Cardiac fibroblast (primary cell): Measurements from ENCODE around the gene LCA5.
"Not testable (repeated sequence)": the region's sequence is repeated elsewhere in the genome, so short reads cannot be mapped to it uniquely, and the experiment has no call there.

Experiments
- DNase-seq, 2 donors: peaks; one replicate each; pipeline versions ENCODE4 v3.0.0 to v3.0.0-alpha.2; 2010; ENCODE audit warnings: low read depth in 2 of 2
- H3K4me3 ChIP-seq, 2 donors: replicated peaks in 1 of 2; 1 replicate in 1 of 2; 2 replicates in 1 of 2; pipeline ENCODE4 v1.5.1; 2011; ENCODE audit warnings: low read depth in 2 of 2, low read length in 2 of 2, mild to moderate bottlenecking in 2 of 2, moderate library complexity in 1 of 2
- CTCF ChIP-seq: IDR thresholded peaks from one replicate; pipeline ENCODE4 v1.5.1; 2011; ENCODE audit warnings: low read depth, mild to moderate bottlenecking, low read length, inconsistent platforms

The LCA5 gene

GRCh38 chr6:79536954-79537747 is at the start of gene LCA5:
TSS of gene LCA5 (minus strand) at chr6:79537430. CDS start at chr6:79518894, 18,536 bp downstream.
- no peak for TF ChIP-seq CTCF
- DNase-seq = peak; percentile 98
- H3K4me3 ChIP-seq = peak within 1 kb of the TSS; percentile 82 to 87

- TF ChIP-seq CTCF = peak; percentile 70
- no peak overlapping the region for H3K4me3 ChIP-seq
- DNase-seq = peak; percentile 47 to 59
Observed at GRCh38 chr6:79586548-79586947, 49.3 kb upstream of the LCA5 start.

- TF ChIP-seq CTCF = no peak
- H3K4me3 ChIP-seq = no peak overlapping the region
- DNase-seq = no peak
Observed at GRCh38 chr6:79584332-79584731, 47.1 kb upstream of the LCA5 start.

GRCh38 chr6:79577926-79578325 is 40.7 kb upstream of the LCA5 start:
- not testable (repeated sequence) for DNase-seq, H3K4me3 ChIP-seq

- no peak overlapping the region for H3K4me3 ChIP-seq
- DNase-seq = peak; percentile 34 to 78
- no peak for TF ChIP-seq CTCF
Observed at GRCh38 chr6:79574630-79575225, 37.5 kb upstream of the LCA5 start.

GRCh38 chr6:79574174-79574573 is 36.9 kb upstream of the LCA5 start:
- no peak for TF ChIP-seq CTCF
- H3K4me3 ChIP-seq = no peak overlapping the region
- DNase-seq = no peak

- no peak for TF ChIP-seq CTCF
- DNase-seq = no peak
- no peak overlapping the region for H3K4me3 ChIP-seq
Observed at GRCh38 chr6:79571030-79571367, 33.8 kb upstream of the LCA5 start.
